CD4-positive, alpha-beta T cell treated with Interleukin-10 for 1 hour (primary cell): ENCODE results near the gene METRN.

ENCODE experiments used
- DNase-seq: peaks from one replicate; pipeline ENCODE4 v3.0.0-alpha.2; 2020

METRN gene

GRCh38 chr16:693364-693763 is 21.6 kb upstream of the METRN start:
- DNase-seq, result no peak

DNA sequence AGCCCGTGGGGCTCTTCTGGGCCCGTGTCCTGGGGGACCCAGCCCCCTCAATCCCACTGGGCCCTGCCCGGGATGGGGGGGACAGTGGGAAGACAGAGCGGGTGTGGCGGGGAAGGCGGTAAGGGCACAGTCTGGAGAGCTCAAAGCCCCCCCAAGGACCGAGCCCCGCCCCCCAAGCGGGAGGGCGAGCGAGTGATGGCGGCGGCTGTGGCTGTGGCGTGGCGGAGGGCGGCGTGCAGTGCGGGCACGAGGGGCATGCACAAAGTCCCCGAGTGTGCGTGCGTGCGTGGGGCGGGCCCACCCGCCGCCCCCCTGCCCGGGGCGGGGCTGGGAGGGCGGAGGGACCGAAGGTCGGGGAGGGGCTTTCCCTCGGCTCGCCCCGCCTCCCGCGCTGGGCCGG is 21.2 kb upstream of the METRN start:
- no peak for DNase-seq

GRCh38 chr16:694187-694862 is 20.6 kb upstream of the METRN start:
- no peak for DNase-seq

- no peak for DNase-seq
Measured at GRCh38 chr16:694863-695354, 20.0 kb upstream of the METRN start.

DNA sequence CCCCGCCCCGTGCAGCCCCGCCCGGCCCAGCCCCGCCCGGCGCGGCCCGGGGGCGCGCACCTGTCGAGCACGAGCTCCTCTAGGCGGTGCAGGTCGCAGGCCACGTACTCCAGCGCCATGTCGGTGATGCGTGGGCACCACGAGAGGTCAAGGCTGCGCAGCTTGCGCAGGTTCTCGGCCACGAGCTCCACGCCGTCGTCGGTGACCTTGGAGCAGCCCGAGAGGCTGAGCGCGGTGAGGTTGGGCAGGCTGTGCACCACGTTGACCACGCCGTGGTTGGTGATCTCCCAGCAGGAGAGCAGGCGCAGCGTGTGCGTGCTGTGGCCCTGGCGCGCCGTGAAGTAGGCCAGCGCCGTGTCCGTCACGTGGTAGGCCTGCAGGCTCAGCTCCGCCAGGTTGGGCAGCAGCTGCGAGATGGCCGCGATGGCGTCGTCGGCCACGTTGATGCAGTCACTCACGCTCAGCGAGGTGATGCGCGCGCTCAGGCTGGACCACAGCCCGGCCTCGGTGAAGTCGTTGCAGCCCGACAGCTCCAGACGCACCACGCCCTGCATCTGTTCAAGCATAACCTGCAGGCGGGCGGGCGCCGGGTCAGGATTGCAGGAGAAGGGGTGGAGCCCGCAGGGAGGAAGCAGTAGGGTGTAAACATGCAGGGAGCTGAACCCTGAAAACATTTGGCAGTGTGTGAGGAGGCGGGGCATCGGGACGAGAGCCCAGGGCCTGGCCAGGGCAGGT is 19.4 kb upstream of the METRN start:
- DNase-seq, result peak; percentile 77

- peak; percentile 31 for DNase-seq
Measured at GRCh38 chr16:698911-699671, 15.8 kb upstream of the METRN start.

- peak; percentile 57 for DNase-seq
Measured at GRCh38 chr16:700684-701584, 14.0 kb upstream of the METRN start.

- DNase-seq, result no peak
Measured at GRCh38 chr16:702341-702740, 12.6 kb upstream of the METRN start.

GRCh38 chr16:703406-703805 is 11.5 kb upstream of the METRN start:
- no peak for DNase-seq

DNA sequence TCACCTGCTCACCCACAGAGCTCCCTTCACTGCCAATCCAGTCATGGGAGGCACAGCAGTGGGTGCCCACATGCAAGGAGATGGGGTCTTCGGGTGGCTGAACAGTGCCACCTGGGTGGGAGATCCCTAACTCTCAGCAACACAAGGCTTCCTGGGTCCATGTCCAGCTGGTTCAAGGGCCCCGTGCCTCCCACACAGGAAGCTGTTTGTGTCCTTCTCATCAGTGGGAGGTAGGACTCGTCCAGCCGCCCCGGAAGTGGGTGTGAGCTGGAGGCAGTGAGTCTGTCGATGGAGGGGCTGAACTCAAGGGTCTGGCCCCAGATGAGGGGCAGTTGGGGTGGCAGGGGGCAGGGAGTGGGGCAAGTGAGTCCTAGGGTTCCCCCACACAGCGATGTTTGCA is 10.9 kb upstream of the METRN start:
- no peak for DNase-seq

GRCh38 chr16:704552-705380 is 10.2 kb upstream of the METRN start:
- DNase-seq, result no peak

DNA sequence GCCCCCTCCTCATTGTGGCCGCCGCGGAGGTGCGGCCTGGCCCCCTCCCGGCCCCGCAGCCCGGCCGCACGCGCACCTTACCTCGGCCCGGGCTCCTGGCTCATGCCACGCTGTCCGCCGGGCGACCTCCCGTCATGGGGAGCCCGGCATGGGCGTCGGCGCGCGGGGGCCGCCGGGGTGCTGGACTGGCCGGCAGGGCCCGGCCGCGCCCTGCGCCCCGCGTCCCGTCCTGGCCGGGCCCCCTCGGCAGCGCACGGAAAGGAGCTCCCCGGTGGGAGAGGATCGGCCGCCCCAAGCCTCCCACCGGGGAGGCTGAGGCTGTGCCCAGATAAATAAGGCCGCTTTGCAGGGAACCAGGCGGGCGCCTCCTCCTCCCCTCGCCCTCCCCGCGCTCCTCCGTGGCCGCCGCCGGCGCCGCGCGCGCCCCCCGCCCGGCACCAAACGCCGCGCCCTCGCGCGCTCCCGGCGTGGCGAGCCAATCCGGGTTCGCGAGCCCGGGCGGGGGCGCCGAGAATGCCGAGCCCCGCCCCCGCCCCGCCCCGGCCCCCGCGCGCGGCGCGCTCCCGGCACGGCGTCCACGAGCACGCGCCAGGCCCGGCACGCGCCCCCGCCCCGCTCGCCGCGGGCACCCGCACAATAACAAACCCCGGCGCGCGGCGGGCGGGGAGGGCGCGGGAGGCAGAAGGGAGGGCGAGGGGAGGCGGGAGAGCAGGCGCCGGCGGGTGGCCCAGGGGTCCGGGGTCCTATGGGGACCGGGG is 9.3 kb upstream of the METRN start, which contains the start of gene FBXL16:
FBXL16 (minus strand) TSS at position 371 of the 758 bp plus-strand sequence. CDS start 8,396 bp downstream, outside the sequence.
- DNase-seq, result no peak

DNA sequence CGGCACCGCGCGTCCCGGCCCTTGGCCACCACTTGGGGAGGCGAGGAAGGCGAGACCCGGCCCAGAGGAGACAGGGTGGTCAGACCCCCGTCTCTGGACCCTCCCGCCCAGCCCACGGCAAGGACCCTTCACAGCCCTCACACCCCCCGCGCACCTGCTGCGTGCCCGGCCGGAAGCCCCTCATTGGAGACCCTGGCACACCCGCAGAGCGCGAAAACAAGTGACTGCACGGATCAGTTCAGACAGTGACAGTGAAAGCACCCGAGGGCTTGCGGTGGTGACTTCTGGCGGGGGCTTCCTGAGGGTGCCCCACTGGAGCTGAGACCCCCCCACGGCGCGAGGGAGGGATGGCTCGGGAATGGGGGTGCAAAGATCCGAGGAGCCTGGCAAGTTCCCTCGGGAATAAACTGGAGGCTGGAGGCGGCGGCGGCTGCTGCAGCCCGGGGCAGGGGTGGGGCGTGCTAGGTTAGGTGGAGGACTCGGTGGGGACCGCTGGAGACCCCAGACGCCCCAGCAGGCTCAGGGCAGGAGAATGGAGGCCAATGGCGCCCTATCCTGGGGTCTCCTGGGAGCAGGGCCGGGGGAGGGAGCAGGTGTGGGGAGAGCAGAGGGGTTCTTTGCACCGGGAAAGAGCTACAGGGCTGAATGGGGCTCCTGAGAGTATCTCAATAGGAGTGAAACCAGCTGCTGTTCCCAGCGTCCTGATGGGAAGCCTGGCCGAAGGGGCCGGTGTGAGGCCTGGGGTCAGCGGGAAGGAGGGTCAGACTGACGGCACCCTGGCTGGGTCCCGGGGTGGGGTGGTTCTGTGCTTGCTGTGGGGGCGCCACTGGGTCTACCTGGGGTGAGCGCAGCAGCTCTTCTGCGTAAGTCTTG is 8.5 kb upstream of the METRN start:
- DNase-seq, result no peak

DNA sequence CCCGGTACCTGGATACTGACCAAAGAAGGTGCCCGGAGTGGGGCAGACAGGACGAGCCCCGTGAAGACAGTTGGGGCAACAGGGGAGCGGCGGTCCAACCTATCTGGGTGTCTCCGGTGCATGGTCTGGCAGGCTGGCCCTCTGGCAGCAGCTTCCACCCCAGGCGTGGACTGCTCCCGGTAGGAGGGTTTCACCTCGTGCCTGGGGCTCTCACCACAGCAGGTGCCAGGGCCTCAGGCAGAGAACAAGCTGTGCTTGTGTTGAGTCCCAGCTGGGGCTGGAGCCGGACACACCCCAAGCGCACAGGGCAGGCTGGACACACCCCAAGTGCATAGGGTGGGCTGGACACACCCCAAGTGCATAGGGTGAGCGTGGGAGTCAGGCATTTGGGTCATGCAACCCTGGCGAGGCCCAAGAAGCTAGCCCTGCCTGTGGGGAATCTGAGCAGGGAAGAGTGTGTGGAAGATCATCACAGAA is 7.8 kb upstream of the METRN start:
- no peak for DNase-seq

GRCh38 chr16:708019-708418 is 6.9 kb upstream of the METRN start:
- DNase-seq, result no peak

GRCh38 chr16:708959-709358 is 6.0 kb upstream of the METRN start:
- no peak for DNase-seq

GRCh38 chr16:709566-710499 is 5.1 kb upstream of the METRN start:
- DNase-seq, result no peak

- no peak for DNase-seq
Measured at GRCh38 chr16:710500-711075, 4.3 kb upstream of the METRN start.
